VCaP (cell line): Measurements from ENCODE around the gene PHKG2.

Experiments used
- H3K27ac ChIP-seq: fragments of 450-650 bp; 2 replicates; pipeline ENCODE4 v1.5.1; 2017
- CTCF ChIP-seq: fragments of 450-650 bp; conservative IDR thresholded peaks from 2 replicates; pipeline ENCODE4 v1.5.1; 2017; ENCODE audit warnings: mild to moderate bottlenecking, moderate library complexity

PHKG2 gene

GRCh38 chr16:30750201-30750600 lies 2.0 kb downstream of the PHKG2 start:
- TF ChIP-seq CTCF = no peak
- no peak overlapping the region for H3K27ac ChIP-seq

- no peak for TF ChIP-seq CTCF
- no peak overlapping the region for H3K27ac ChIP-seq
These were observed 2.7 kb downstream of the PHKG2 start for GRCh38 chr16:30750876-30751465.

GRCh38 chr16:30753596-30753995 lies 5.4 kb downstream of the PHKG2 start:
- H3K27ac ChIP-seq = no peak overlapping the region
- no peak for TF ChIP-seq CTCF

- H3K27ac ChIP-seq = no peak overlapping the region
- TF ChIP-seq CTCF = no peak
These were observed 7.9 kb downstream of the PHKG2 start for GRCh38 chr16:30755955-30756780.

- H3K27ac ChIP-seq = no peak overlapping the region
- TF ChIP-seq CTCF = no peak
These were observed 8.5 kb downstream of the PHKG2 start for GRCh38 chr16:30756781-30757100.

- no peak for TF ChIP-seq CTCF
- no peak overlapping the region for H3K27ac ChIP-seq
These were observed 9.1 kb downstream of the PHKG2 start for GRCh38 chr16:30757316-30757715.

GRCh38 chr16:30758988-30759491 lies 10.8 kb downstream of the PHKG2 start:
- no peak for TF ChIP-seq CTCF
- no peak overlapping the region for H3K27ac ChIP-seq
